Astrocyte of the spinal cord (primary cell): ENCODE measurements around the gene ATP10D.
A peak's percentile ranks its signal among the peaks of the same experiment; 100 is the strongest.

ENCODE experiments used
- DNase-seq: peaks from one replicate; pipeline ENCODE4 v3.0.0; 2011; ENCODE audit warnings: low read depth, low spot score
- H3K4me3 ChIP-seq: 2 replicates; pipeline ENCODE4 v1.5.1; 2011; ENCODE audit warnings: low read depth, mild to moderate bottlenecking, low read length, moderate library complexity
- CTCF ChIP-seq: IDR thresholded peaks from 2 replicates; pipeline ENCODE4 v1.5.1; 2012; ENCODE audit warnings: low read depth, mild to moderate bottlenecking, low read length, inconsistent platforms
- in situ Hi-C: cut with HindIII; loops from 2 replicates; pipeline ENCODE4 v1.10.0; 2017; ENCODE audit warnings: low sequenced_read_pairs

ATP10D gene

GRCh38 chr4:47485047-47485692 lies at the start of gene ATP10D:
Gene ATP10D (plus strand): TSS chr4:47485275. CDS start chr4:47512541, 27,266 bp downstream.
- in situ Hi-C loops, result no loop called here
- TF ChIP-seq CTCF, result peak; percentile 15
- peak; percentile 95 for DNase-seq
- H3K4me3 ChIP-seq, result peak within 1 kb of the TSS; percentile 78

GRCh38 chr4:47442980-47443379 lies 42.1 kb upstream of the ATP10D start:
- in situ Hi-C loops, result no loop called here
- no peak overlapping the region for H3K4me3 ChIP-seq
- DNase-seq, result no peak
- no peak for TF ChIP-seq CTCF

GRCh38 chr4:47444031-47444430 lies 41.0 kb upstream of the ATP10D start:
- in situ Hi-C loops, result no loop called here
- no peak for DNase-seq
- TF ChIP-seq CTCF, result no peak
- H3K4me3 ChIP-seq, result no peak overlapping the region

GRCh38 chr4:47451657-47452056 lies 33.4 kb upstream of the ATP10D start:
- in situ Hi-C loops, result no loop called here
- no peak overlapping the region for H3K4me3 ChIP-seq
- DNase-seq, result no peak
- no peak for TF ChIP-seq CTCF

GRCh38 chr4:47462799-47463234 lies 22.3 kb upstream of the ATP10D start:
- no peak for DNase-seq
- peak overlapping the region; percentile 82 for H3K4me3 ChIP-seq
- in situ Hi-C loops, result no loop called here
- no peak for TF ChIP-seq CTCF

- in situ Hi-C loops, result no loop called here
- peak within 1 kb of the TSS; percentile 82 for H3K4me3 ChIP-seq
- TF ChIP-seq CTCF, result peak; percentile 36
- DNase-seq, result peak; percentile 97
These were observed 21.7 kb upstream of the ATP10D start, which contains the start of gene COMMD8 for GRCh38 chr4:47463235-47463956. Gene COMMD8 (minus strand): TSS chr4:47463702. CDS start chr4:47463651, 51 bp downstream.
